Trophoblast cell (in vitro differentiated cells and primary cell): ENCODE results near the gene CDHR3.

Experiments
- DNase-seq, 2 donors: peaks; one replicate each; pipeline ENCODE4 v3.0.0-alpha.2; 2016
- H2AFZ ChIP-seq: 2 replicates; pipeline ENCODE4 v1.6.1; 2013; ENCODE audit warnings: low read length, moderate library complexity, mild to moderate bottlenecking; ENCODE audit not compliant: insufficient read depth, poor library complexity
- H2AK5ac ChIP-seq: 2 replicates; pipeline ENCODE4 v1.6.1; 2013; ENCODE audit warnings: mild to moderate bottlenecking, low read length
- H2BK120ac ChIP-seq: 2 replicates; pipeline ENCODE4 v1.6.1; 2013; ENCODE audit warnings: low read length, mild to moderate bottlenecking, moderate library complexity; ENCODE audit not compliant: insufficient read depth, poor library complexity
- H2BK12ac ChIP-seq: 2 replicates; pipeline ENCODE4 v1.6.1; 2013; ENCODE audit warnings: mild to moderate bottlenecking, low read length, moderate library complexity
- H2BK5ac ChIP-seq: 2 replicates; pipeline ENCODE4 v1.6.1; 2013; ENCODE audit warnings: low read length, low read depth, moderate library complexity, mild to moderate bottlenecking; ENCODE audit not compliant: poor library complexity
- H3K14ac ChIP-seq: 2 replicates; pipeline ENCODE4 v1.6.1; 2013; ENCODE audit warnings: mild to moderate bottlenecking, low read length
- H3K18ac ChIP-seq: 2 replicates; pipeline ENCODE4 v1.6.1; 2013; ENCODE audit warnings: mild to moderate bottlenecking, low read length
- H3K23ac ChIP-seq: 2 replicates; pipeline ENCODE4 v1.6.1; 2013; ENCODE audit warnings: low read length
- H3K27ac ChIP-seq: 2 replicates; pipeline ENCODE4 v1.5.1; 2013; ENCODE audit warnings: low read depth, mild to moderate bottlenecking, inconsistent platforms, low read length, moderate library complexity
- H3K27me3 ChIP-seq: 2 replicates; pipeline ENCODE4 v1.6.1; 2013; ENCODE audit warnings: inconsistent platforms, mild to moderate bottlenecking, low read length, moderate library complexity; ENCODE audit not compliant: insufficient read depth
- H3K36me3 ChIP-seq, 2 experiments: 1 replicate in 1 of 2; 2 replicates in 1 of 2; pipeline ENCODE4 v1.6.1; 2013; ENCODE audit warnings: low read length in 2 of 2, mild to moderate bottlenecking in 2 of 2, moderate library complexity in 1 of 2; ENCODE audit not compliant: insufficient read depth in 2 of 2, control insufficient read depth in 1 of 2
- H3K4ac ChIP-seq: 2 replicates; pipeline ENCODE4 v1.6.1; 2013; ENCODE audit warnings: low read depth, mild to moderate bottlenecking, low read length, moderate library complexity
- H3K4me1 ChIP-seq, 2 experiments: 1 replicate in 1 of 2; 2 replicates in 1 of 2; pipeline ENCODE4 v1.6.1; 2013; ENCODE audit warnings: low read length in 2 of 2, mild to moderate bottlenecking in 2 of 2, moderate library complexity in 1 of 2; ENCODE audit not compliant: insufficient read depth in 2 of 2, control insufficient read depth in 1 of 2
- H3K4me2 ChIP-seq: 2 replicates; pipeline ENCODE4 v1.6.1; 2013; ENCODE audit warnings: inconsistent platforms, mild to moderate bottlenecking, low read length, moderate library complexity
- H3K4me3 ChIP-seq: 2 replicates; pipeline ENCODE4 v1.5.1; 2013; ENCODE audit warnings: mild to moderate bottlenecking, low read depth, low read length, inconsistent platforms
- H3K79me1 ChIP-seq: one replicate; pipeline ENCODE4 v1.6.1; 2013; ENCODE audit warnings: low read length
- H3K79me2 ChIP-seq: 2 replicates; pipeline ENCODE4 v1.6.1; 2013; ENCODE audit warnings: low read length, mild to moderate bottlenecking; ENCODE audit not compliant: control insufficient read depth, insufficient read depth, poor library complexity
- H3K9ac ChIP-seq: 2 replicates; pipeline ENCODE4 v1.6.1; 2013; ENCODE audit warnings: mild to moderate bottlenecking, low read length
- H3K9me3 ChIP-seq: 2 replicates; pipeline ENCODE4 v1.6.1; 2013; ENCODE audit warnings: low read depth, mild to moderate bottlenecking, control low read depth, inconsistent platforms, low read length; ENCODE audit not compliant: insufficient read depth
- H4K12ac ChIP-seq: 2 replicates; pipeline ENCODE4 v1.6.1; 2013; ENCODE audit warnings: low read depth, mild to moderate bottlenecking, low read length, moderate library complexity
- H4K8ac ChIP-seq: 2 replicates; pipeline ENCODE4 v1.6.1; 2013; ENCODE audit warnings: low read depth, mild to moderate bottlenecking, low read length, moderate library complexity
- H4K91ac ChIP-seq: one replicate; pipeline ENCODE4 v1.6.1; 2013; ENCODE audit warnings: low read depth, mild to moderate bottlenecking, low read length, moderate library complexity
- WGBS: extraction: QIAGEN DNeasy Blood & Tissue Kit; methylation state at CpG from one replicate; pipeline ENCODE4 v1.1.7; 2013; ENCODE audit warnings: missing lambda C conversion rate; ENCODE audit not compliant: insufficient read length, insufficient coverage; ENCODE audit errors: extremely low coverage; 5-methylcytosine and 5-hydroxymethylcytosine counted together

Gene CDHR3

DNA sequence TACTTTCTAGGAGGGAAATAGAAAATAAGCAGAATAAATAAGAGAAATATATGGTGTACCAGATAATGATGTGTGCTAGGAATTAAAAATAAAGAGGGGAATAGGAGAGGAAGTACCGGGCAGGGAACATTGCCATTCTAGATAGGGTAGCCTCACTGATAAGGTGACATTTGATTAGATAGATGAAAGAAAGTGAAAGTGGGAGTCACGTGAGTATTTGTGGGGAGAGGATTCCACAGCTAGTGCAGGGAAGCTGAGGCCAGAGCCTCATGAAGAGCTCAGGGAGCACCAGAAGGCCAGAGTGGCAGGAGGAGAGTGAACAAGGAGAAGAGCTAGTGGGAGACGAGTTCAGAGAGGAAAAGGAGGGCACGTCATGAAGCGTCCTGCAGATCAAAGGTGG lies 49.1 kb downstream of the CDHR3 start:
- no peak overlapping the region for H3K4ac ChIP-seq
- H3K27me3 ChIP-seq: no peaks in the 10 kb centered on the region
- H3K18ac ChIP-seq: no peak overlapping the region
- H2BK120ac ChIP-seq: no peak overlapping the region
- H2BK12ac ChIP-seq: no peak overlapping the region
- H3K14ac ChIP-seq: no peak overlapping the region
- H2AK5ac ChIP-seq: no peak overlapping the region
- no peak for DNase-seq
- peaks cover 3% of the 10 kb centered on the region for H3K9me3 ChIP-seq
- H3K79me2 ChIP-seq: no peaks in the 10 kb centered on the region
- peaks cover 2 to 8% of the 10 kb centered on the region in 2 experiments for H3K4me1 ChIP-seq
- no peak overlapping the region for H4K12ac ChIP-seq
- H2AFZ ChIP-seq: no peak overlapping the region
- H3K4me3 ChIP-seq: peak overlapping the region; percentile 13
- no peak overlapping the region for H4K8ac ChIP-seq
- no peak overlapping the region for H3K9ac ChIP-seq
- H3K27ac ChIP-seq: no peak overlapping the region
- no peak overlapping the region for H3K23ac ChIP-seq
- no peaks in the 10 kb centered on the region for H3K36me3 ChIP-seq
- H3K4me2 ChIP-seq: no peak overlapping the region
- no peak overlapping the region for H4K91ac ChIP-seq
- no CpG with 5 or more reads among the region's 5 CpGs for WGBS
- no peak overlapping the region for H2BK5ac ChIP-seq
- no peaks in the 10 kb centered on the region for H3K79me1 ChIP-seq

GRCh38 chr7:106012935-106013439 lies 49.9 kb downstream of the CDHR3 start:
- Histone ChIP-seq H2BK5ac (no peak overlapping the region), H4K12ac (no peak overlapping the region), H2AFZ (no peak overlapping the region), H3K23ac (no peak overlapping the region), H2AK5ac (no peak overlapping the region), H3K79me1 (no peaks in the 10 kb centered on the region), H3K36me3 (no peaks in the 10 kb centered on the region), H3K27me3 (no peaks in the 10 kb centered on the region), H3K79me2 (no peaks in the 10 kb centered on the region), H3K9ac (no peak overlapping the region), H3K14ac (no peak overlapping the region), H3K27ac (no peak overlapping the region), H3K4me3 (no peak overlapping the region), H4K8ac (no peak overlapping the region), H3K4ac (no peak overlapping the region), H2BK120ac (no peak overlapping the region), H3K9me3 (peaks cover 3% of the 10 kb centered on the region), H3K18ac (no peak overlapping the region), H2BK12ac (no peak overlapping the region), H3K4me1 (peaks cover 2 to 8% of the 10 kb centered on the region in 2 experiments), H3K4me2 (no peak overlapping the region), H4K91ac (no peak overlapping the region)
- WGBS: no CpG with 5 or more reads among the region's 8 CpGs
- DNase-seq: peak in 1 of 2 donors; percentile 38

DNA sequence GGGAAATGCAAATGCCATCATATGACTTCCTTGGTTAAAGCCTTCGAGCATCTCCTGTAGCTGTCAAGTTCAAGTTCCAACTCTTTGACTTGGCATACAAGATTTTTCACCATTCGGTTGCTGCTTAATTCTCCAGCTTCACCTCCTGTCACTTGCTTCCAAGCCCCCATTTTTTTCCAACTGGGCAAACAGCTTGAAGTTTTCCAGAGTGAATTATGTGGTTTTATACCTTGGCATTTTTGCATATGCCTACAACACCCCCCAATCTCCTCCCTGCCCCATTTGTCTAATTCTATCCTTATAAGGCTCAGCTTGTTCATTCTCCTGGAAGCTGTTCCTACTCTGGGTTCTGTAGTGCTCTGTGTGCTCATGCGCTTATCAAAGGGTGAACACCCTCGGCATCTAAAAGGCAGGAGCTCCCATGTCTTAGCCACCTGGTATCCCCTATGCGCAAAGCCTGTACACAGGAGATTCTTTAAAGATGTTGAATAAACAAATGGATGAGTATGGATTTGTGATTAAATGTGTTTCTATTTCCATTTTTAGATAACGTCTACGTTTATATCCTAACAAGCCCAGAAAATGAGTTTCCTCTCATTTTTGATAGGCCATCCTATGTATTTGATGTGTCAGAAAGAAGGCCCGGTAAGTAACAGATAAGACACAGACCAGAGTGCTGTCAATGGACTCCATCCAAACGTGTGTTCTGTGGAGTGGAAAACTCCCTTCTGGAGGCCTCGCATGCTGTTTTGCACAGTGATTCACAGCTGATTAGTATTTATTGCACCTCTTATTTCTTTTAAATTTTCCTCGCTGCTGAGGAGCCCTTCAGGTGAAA lies 52.5 kb downstream of the CDHR3 start:
- Histone ChIP-seq H3K9ac (no peak overlapping the region), H2BK5ac (no peak overlapping the region), H2AFZ (no peak overlapping the region), H3K23ac (no peak overlapping the region), H2BK12ac (no peak overlapping the region), H3K4me2 (no peak overlapping the region), H3K4me3 (no peak overlapping the region), H3K36me3 (no peaks in the 10 kb centered on the region), H3K4ac (no peak overlapping the region), H4K8ac (no peak overlapping the region), H2BK120ac (no peak overlapping the region), H3K79me2 (no peaks in the 10 kb centered on the region), H3K79me1 (no peaks in the 10 kb centered on the region), H4K12ac (no peak overlapping the region), H2AK5ac (no peak overlapping the region), H4K91ac (no peak overlapping the region), H3K27ac (no peak overlapping the region), H3K27me3 (no peaks in the 10 kb centered on the region), H3K4me1 (peaks cover 0 to 5% of the 10 kb centered on the region in 2 experiments), H3K14ac (no peak overlapping the region), H3K18ac (no peak overlapping the region), H3K9me3 (no peaks in the 10 kb centered on the region)
- DNase-seq: no peak
- WGBS: no CpG with 5 or more reads among the region's 11 CpGs

DNA sequence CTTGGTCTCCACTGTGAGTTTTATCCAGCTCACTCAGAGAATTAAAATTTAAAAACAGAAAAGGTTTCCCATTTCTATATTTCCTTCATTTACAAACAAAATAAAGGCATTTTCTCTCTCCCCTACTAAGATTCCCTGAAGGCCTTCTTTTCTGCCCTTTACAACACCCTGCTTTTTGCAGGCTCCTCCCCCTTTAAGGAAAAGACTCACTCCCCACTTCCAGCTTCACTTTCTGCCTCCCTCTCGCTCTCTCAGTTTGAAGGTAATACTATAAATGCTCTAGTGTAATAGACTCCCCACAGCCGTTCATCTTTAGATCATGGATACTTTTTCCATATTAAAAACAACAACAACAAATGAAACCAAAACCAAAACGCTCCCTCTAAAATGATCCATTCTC lies 53.3 kb downstream of the CDHR3 start:
- no peak overlapping the region for H3K4ac ChIP-seq
- H3K27ac ChIP-seq: no peak overlapping the region
- no peak for DNase-seq
- no peak overlapping the region for H3K14ac ChIP-seq
- H3K4me1 ChIP-seq: peaks cover under 1 to 6% of the 10 kb centered on the region in 2 experiments
- no peak overlapping the region for H3K9ac ChIP-seq
- no peak overlapping the region for H3K23ac ChIP-seq
- H3K18ac ChIP-seq: no peak overlapping the region
- no peak overlapping the region for H4K8ac ChIP-seq
- H3K4me3 ChIP-seq: no peak overlapping the region
- H3K79me2 ChIP-seq: no peaks in the 10 kb centered on the region
- no peak overlapping the region for H2BK5ac ChIP-seq
- no peaks in the 10 kb centered on the region for H3K79me1 ChIP-seq
- no peak overlapping the region for H4K91ac ChIP-seq
- WGBS: no CpG with 5 or more reads among the region's 3 CpGs
- no peak overlapping the region for H2BK12ac ChIP-seq
- no peaks in the 10 kb centered on the region for H3K36me3 ChIP-seq
- no peak overlapping the region for H2AFZ ChIP-seq
- H3K4me2 ChIP-seq: no peak overlapping the region
- H3K27me3 ChIP-seq: no peaks in the 10 kb centered on the region
- no peaks in the 10 kb centered on the region for H3K9me3 ChIP-seq
- H2AK5ac ChIP-seq: no peak overlapping the region
- no peak overlapping the region for H2BK120ac ChIP-seq
- no peak overlapping the region for H4K12ac ChIP-seq
